Left kidney (tissue), 2 donors: ENCODE results near the gene PRSS57. TPM values are rescaled to one million over a fixed set of nuclear protein-coding genes. Genes with fewer than 3 reads are reported as not detected.

Source experiments
- DNase-seq: peaks from one replicate; pipeline ENCODE4 v3.0.0-alpha.2; 2013
- polyA plus RNA-seq: library from polyadenylated mRNA; unstranded; fragments of 120-200 nt; gene quantifications from one replicate; pipeline ENCODE4 v1.2.1, GENCODE V29; 2013; ENCODE audit not compliant: insufficient read length

The PRSS57 gene
- polyA plus RNA-seq, 1 donor, result 0.18 TPM

GRCh38 chr19:638906-639252 is 56.4 kb downstream of the PRSS57 start:
- DNase-seq, result no peak

Other genes with a start within 250 kb of the PRSS57 start
- gene SHC2, start 234.4 kb downstream of the PRSS57 start, polyA plus RNA-seq, result 27.7 TPM
- 1.8 TPM for gene MADCAM1, start 199.0 kb downstream of the PRSS57 start, polyA plus RNA-seq
- gene TPGS1, start 188.0 kb downstream of the PRSS57 start, polyA plus RNA-seq, result 5.9 TPM
- gene CDC34, start 163.7 kb downstream of the PRSS57 start, polyA plus RNA-seq, result 46.2 TPM
- gene GZMM, start 151.4 kb downstream of the PRSS57 start, polyA plus RNA-seq, result 0.15 TPM
- 366 TPM for gene BSG, start 122.9 kb downstream of the PRSS57 start, polyA plus RNA-seq
- 0.32 TPM for gene HCN2, start 105.6 kb downstream of the PRSS57 start, polyA plus RNA-seq
- gene POLRMT, start 61.9 kb downstream of the PRSS57 start, polyA plus RNA-seq, result 75.8 TPM
- gene FGF22, start 55.6 kb downstream of the PRSS57 start, polyA plus RNA-seq, result 0.60 TPM
- gene RNF126, start 32.2 kb downstream of the PRSS57 start, polyA plus RNA-seq, result 21.5 TPM
- 15.2 TPM for gene FSTL3, start 19.1 kb downstream of the PRSS57 start, polyA plus RNA-seq
- gene PALM, start 13.5 kb upstream of the PRSS57 start, polyA plus RNA-seq, result 73.4 TPM
- 7.0 TPM for gene MISP, start 55.7 kb upstream of the PRSS57 start, polyA plus RNA-seq
- 395 TPM for gene PTBP1, start 102.0 kb upstream of the PRSS57 start, polyA plus RNA-seq
- gene PLPPR3, start 126.5 kb upstream of the PRSS57 start, polyA plus RNA-seq, result 9.4 TPM
- gene AZU1, start 132.4 kb upstream of the PRSS57 start, polyA plus RNA-seq, result 0.81 TPM
- gene PRTN3, start 145.5 kb upstream of the PRSS57 start, polyA plus RNA-seq, result 0.67 TPM
- 0.20 TPM for gene ELANE, start 156.9 kb upstream of the PRSS57 start, polyA plus RNA-seq
- 2.1 TPM for gene CFD, start 164.2 kb upstream of the PRSS57 start, polyA plus RNA-seq
- 45.7 TPM for gene MED16, start 197.7 kb upstream of the PRSS57 start, polyA plus RNA-seq
- not detected for gene RNU6-9, start 198.0 kb upstream of the PRSS57 start, polyA plus RNA-seq
- gene R3HDM4, start 217.8 kb upstream of the PRSS57 start, polyA plus RNA-seq, result 34.8 TPM
- gene KISS1R, start 221.9 kb upstream of the PRSS57 start, polyA plus RNA-seq, result 0.25 TPM
- gene ARID3A, start 230.6 kb upstream of the PRSS57 start, polyA plus RNA-seq, result 28.3 TPM